Measurements from ENCODE around the gene NELL1. TPM values are rescaled to one million over a fixed set of nuclear protein-coding genes. Genes with fewer than 3 reads are reported as not detected.

NELL1 gene
- total and polyA plus RNA-seq, 7 experiments from 2014 or later, result not detected

DNA sequence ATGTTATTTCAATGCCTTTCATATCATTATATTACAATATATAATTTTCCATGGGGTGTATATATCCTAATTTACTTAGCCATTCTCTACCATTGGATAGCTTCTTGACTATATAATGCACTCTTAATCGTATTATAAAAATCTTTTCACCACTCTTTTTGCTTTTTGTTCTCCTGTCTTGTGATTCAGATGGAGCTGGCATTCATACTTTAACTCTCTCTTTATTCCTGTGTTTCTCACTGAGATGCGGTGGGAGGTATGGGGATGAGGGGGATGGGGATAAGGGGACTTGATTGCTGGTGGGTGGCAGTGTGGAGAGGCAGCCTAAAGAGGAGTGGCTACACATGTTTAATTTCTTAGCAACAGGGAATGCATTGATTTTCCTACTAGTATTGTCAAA is 105.9 kb downstream of the NELL1 start:
- ATAC-seq, result no peak
- Histone ChIP-seq H3K4me1 (ENCODE audit: control insufficient read depth in 2 of 2, insufficient read depth in 2 of 2, low read length in 2 of 2) (no peaks in the 10 kb centered on the region), H3K4me3 (ENCODE audit: low read length) (no peak overlapping the region), H3K27me3 (ENCODE audit: control insufficient read depth in 2 of 2, insufficient read depth in 2 of 2, low read length in 2 of 2) (no peaks in the 10 kb centered on the region), H3K36me3 (ENCODE audit: control insufficient read depth in 2 of 3, insufficient read depth in 3 of 3, low read length in 3 of 3) (no peaks in the 10 kb centered on the region), H3K27ac (ENCODE audit: low read depth, low read length) (no peak overlapping the region), H3K9me3 (ENCODE audit: control insufficient read depth in 2 of 3, low read length in 3 of 3) (no peaks in the 10 kb centered on the region)
- no peaks in the 10 kb centered on the region for H3K36me3 Mint-ChIP-seq
- H3K9me3 Mint-ChIP-seq, result peaks cover 0 to 9% (median 3%) of the 10 kb centered on the region in 11 donors
- no peak overlapping the region for H3K27ac Mint-ChIP-seq
- no peak for DNase-seq
- peaks cover 0 to 6% (median 0%) of the 10 kb centered on the region in 5 donors for H3K27me3 Mint-ChIP-seq
- ChIA-PET CTCF (interaction anchor here (0.7 kb wide), 1 partner anchor 18 kb away, joined by 3 read pairs; no protein-coding TSS in a partner anchor), POLR2A (no interaction called here)
- intact Hi-C loops (cut with micrococcal nuclease), result no loop called here
- H3K4me1 Mint-ChIP-seq, result no peaks in the 10 kb centered on the region
- no peak overlapping the region for H3K4me3 Mint-ChIP-seq

- intact Hi-C loops (cut with micrococcal nuclease), result no loop called here
- Mint-ChIP-seq H3K4me1 (no peaks in the 10 kb centered on the region), H3K27me3 (no peaks in the 10 kb centered on the region), H3K36me3 (no peaks in the 10 kb centered on the region), H3K4me3 (no peak overlapping the region), H3K9me3 (peaks cover 0 to 10% (median 4%) of the 10 kb centered on the region in 11 donors), H3K27ac (no peak overlapping the region)
- POLR2A ChIA-PET, result no interaction called here
- H3K4me3 ChIP-seq (ENCODE audit: low read length), result no peak overlapping the region
- H3K4me1 ChIP-seq (ENCODE audit: control insufficient read depth in 2 of 2, insufficient read depth in 2 of 2, low read length in 2 of 2), result no peaks in the 10 kb centered on the region
- H3K36me3 ChIP-seq (ENCODE audit: control insufficient read depth in 2 of 3, insufficient read depth in 3 of 3, low read length in 3 of 3), result no peaks in the 10 kb centered on the region
- H3K27me3 ChIP-seq (ENCODE audit: control insufficient read depth in 2 of 2, insufficient read depth in 2 of 2, low read length in 2 of 2), result no peaks in the 10 kb centered on the region
- ATAC-seq (no peak), DNase-seq (no peak)
- no peak overlapping the region for H3K27ac ChIP-seq (ENCODE audit: low read depth, low read length)
- no peaks in the 10 kb centered on the region for H3K9me3 ChIP-seq (ENCODE audit: control insufficient read depth in 2 of 3, low read length in 3 of 3)
- CTCF ChIA-PET, result no interaction called here
These were observed 113.4 kb downstream of the NELL1 start for GRCh38 chr11:20782775-20783174.

DNA sequence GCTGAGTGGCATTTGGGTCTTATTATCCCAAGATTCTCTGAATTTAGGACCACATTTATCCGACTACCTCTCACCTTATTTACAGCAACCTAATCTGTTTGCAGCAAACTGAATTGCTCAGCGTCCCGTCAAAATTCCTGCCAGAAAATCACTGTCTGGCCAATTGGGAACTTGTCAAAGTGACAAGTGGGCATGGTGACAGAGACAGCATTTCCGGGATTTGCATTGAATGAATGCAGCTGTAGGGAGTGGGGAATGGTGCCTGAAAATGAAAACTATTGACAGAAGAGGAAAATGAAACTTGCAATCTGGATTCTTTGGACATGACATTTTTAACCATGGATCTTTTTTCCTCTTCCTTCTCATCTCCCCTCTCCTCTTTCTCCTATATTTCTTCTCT is 113.8 kb downstream of the NELL1 start:
- H3K36me3 Mint-ChIP-seq, result no peaks in the 10 kb centered on the region
- ChIA-PET CTCF (interaction anchor here (0.7 kb wide), 1 partner anchor 37 kb away, joined by 3 read pairs; no protein-coding TSS in a partner anchor), POLR2A (no interaction called here)
- intact Hi-C loops (cut with micrococcal nuclease), result no loop called here
- H3K4me3 Mint-ChIP-seq, result no peak overlapping the region
- H3K36me3 ChIP-seq (ENCODE audit: control insufficient read depth in 2 of 3, insufficient read depth in 3 of 3, low read length in 3 of 3), result no peaks in the 10 kb centered on the region
- no peaks in the 10 kb centered on the region for H3K4me1 Mint-ChIP-seq
- ATAC-seq, result no peak
- H3K9me3 ChIP-seq (ENCODE audit: control insufficient read depth in 2 of 3, low read length in 3 of 3), result no peaks in the 10 kb centered on the region
- peaks cover 0 to 10% (median 4%) of the 10 kb centered on the region in 11 donors for H3K9me3 Mint-ChIP-seq
- no peaks in the 10 kb centered on the region for H3K27me3 ChIP-seq (ENCODE audit: control insufficient read depth in 2 of 2, insufficient read depth in 2 of 2, low read length in 2 of 2)
- H3K4me1 ChIP-seq (ENCODE audit: control insufficient read depth in 2 of 2, insufficient read depth in 2 of 2, low read length in 2 of 2), result no peaks in the 10 kb centered on the region
- H3K27me3 Mint-ChIP-seq, result no peaks in the 10 kb centered on the region
- H3K27ac Mint-ChIP-seq, result no peak overlapping the region
- no peak overlapping the region for H3K4me3 ChIP-seq (ENCODE audit: low read length)
- DNase-seq, result no peak
- H3K27ac ChIP-seq (ENCODE audit: low read depth, low read length), result no peak overlapping the region

GRCh38 chr11:20790622-20791021 is 121.2 kb downstream of the NELL1 start:
- CTCF ChIA-PET, result no interaction called here
- POLR2A ChIA-PET, result no interaction called here

GRCh38 chr11:20795005-20795404 is 125.6 kb downstream of the NELL1 start:
- POLR2A ChIA-PET, result no interaction called here
- ATAC-seq, result no peak
- H3K27ac Mint-ChIP-seq, result no peak overlapping the region
- CTCF ChIA-PET, result no interaction called here
- H3K27ac ChIP-seq (ENCODE audit: low read depth, low read length), result no peak overlapping the region
- no peaks in the 10 kb centered on the region for H3K9me3 ChIP-seq (ENCODE audit: control insufficient read depth in 2 of 3, low read length in 3 of 3)
- DNase-seq, result no peak
- H3K4me3 Mint-ChIP-seq, result no peak overlapping the region
- peaks cover 0 to 5% (median 0%) of the 10 kb centered on the region in 5 donors for H3K36me3 Mint-ChIP-seq
- no peak overlapping the region for H3K4me3 ChIP-seq (ENCODE audit: low read length)
- H3K27me3 Mint-ChIP-seq, result peaks cover 0 to 4% (median 0%) of the 10 kb centered on the region in 5 donors
- H3K27me3 ChIP-seq (ENCODE audit: control insufficient read depth in 2 of 2, insufficient read depth in 2 of 2, low read length in 2 of 2), result no peaks in the 10 kb centered on the region
- H3K4me1 Mint-ChIP-seq, result no peaks in the 10 kb centered on the region
- no peaks in the 10 kb centered on the region for H3K4me1 ChIP-seq (ENCODE audit: control insufficient read depth in 2 of 2, insufficient read depth in 2 of 2, low read length in 2 of 2)
- intact Hi-C loops (cut with micrococcal nuclease), result no loop called here
- H3K9me3 Mint-ChIP-seq, result peaks cover 0 to 11% (median 4%) of the 10 kb centered on the region in 11 donors
- no peaks in the 10 kb centered on the region for H3K36me3 ChIP-seq (ENCODE audit: control insufficient read depth in 2 of 3, insufficient read depth in 3 of 3, low read length in 3 of 3)

More at GRCh38 chr11:20790622-20791021, 121.2 kb downstream of the NELL1 start:
- no peak for DNase-seq
- no peak overlapping the region for H3K4me3 ChIP-seq (ENCODE audit: low read length)
- H3K36me3 ChIP-seq (ENCODE audit: control insufficient read depth in 2 of 3, insufficient read depth in 3 of 3, low read length in 3 of 3), result no peaks in the 10 kb centered on the region
- Mint-ChIP-seq H3K27ac (no peak overlapping the region), H3K27me3 (peaks cover 0 to 4% (median 0%) of the 10 kb centered on the region in 5 donors), H3K4me3 (no peak overlapping the region), H3K4me1 (no peaks in the 10 kb centered on the region), H3K36me3 (no peaks in the 10 kb centered on the region), H3K9me3 (peaks cover 0 to 4% (median 0%) of the 10 kb centered on the region in 11 donors)
- H3K4me1 ChIP-seq (ENCODE audit: control insufficient read depth in 2 of 2, insufficient read depth in 2 of 2, low read length in 2 of 2), result no peaks in the 10 kb centered on the region
- intact Hi-C loops (cut with micrococcal nuclease), result no loop called here
- H3K27me3 ChIP-seq (ENCODE audit: control insufficient read depth in 2 of 2, insufficient read depth in 2 of 2, low read length in 2 of 2), result no peaks in the 10 kb centered on the region
- H3K27ac ChIP-seq (ENCODE audit: low read depth, low read length), result no peak overlapping the region
- no peak for ATAC-seq
- no peaks in the 10 kb centered on the region for H3K9me3 ChIP-seq (ENCODE audit: control insufficient read depth in 2 of 3, low read length in 3 of 3)

GRCh38 chr11:20808328-20808727 is 138.9 kb downstream of the NELL1 start:
- ChIA-PET CTCF (no interaction called here), POLR2A (no interaction called here)
- H3K4me1 Mint-ChIP-seq, result no peaks in the 10 kb centered on the region
- ATAC-seq, result no peak
- H3K36me3 ChIP-seq (ENCODE audit: control insufficient read depth in 2 of 3, insufficient read depth in 3 of 3, low read length in 3 of 3), result no peaks in the 10 kb centered on the region
- intact Hi-C loops (cut with micrococcal nuclease), result no loop called here
- no peaks in the 10 kb centered on the region for H3K9me3 ChIP-seq (ENCODE audit: control insufficient read depth in 2 of 3, low read length in 3 of 3)
- peak overlapping the region in 1 of 9 donors; percentile 51 for H3K27ac Mint-ChIP-seq
- no peaks in the 10 kb centered on the region for H3K27me3 ChIP-seq (ENCODE audit: control insufficient read depth in 2 of 2, insufficient read depth in 2 of 2, low read length in 2 of 2)
- no peak for DNase-seq
- H3K4me3 ChIP-seq (ENCODE audit: low read length), result no peak overlapping the region
- H3K9me3 Mint-ChIP-seq, result peaks cover 4 to 41% (median 20%) of the 10 kb centered on the region in 11 donors
- no peak overlapping the region for H3K4me3 Mint-ChIP-seq
- no peak overlapping the region for H3K27ac ChIP-seq (ENCODE audit: low read depth, low read length)
- no peaks in the 10 kb centered on the region for H3K27me3 Mint-ChIP-seq
- no peaks in the 10 kb centered on the region for H3K36me3 Mint-ChIP-seq
- no peaks in the 10 kb centered on the region for H3K4me1 ChIP-seq (ENCODE audit: control insufficient read depth in 2 of 2, insufficient read depth in 2 of 2, low read length in 2 of 2)

DNA sequence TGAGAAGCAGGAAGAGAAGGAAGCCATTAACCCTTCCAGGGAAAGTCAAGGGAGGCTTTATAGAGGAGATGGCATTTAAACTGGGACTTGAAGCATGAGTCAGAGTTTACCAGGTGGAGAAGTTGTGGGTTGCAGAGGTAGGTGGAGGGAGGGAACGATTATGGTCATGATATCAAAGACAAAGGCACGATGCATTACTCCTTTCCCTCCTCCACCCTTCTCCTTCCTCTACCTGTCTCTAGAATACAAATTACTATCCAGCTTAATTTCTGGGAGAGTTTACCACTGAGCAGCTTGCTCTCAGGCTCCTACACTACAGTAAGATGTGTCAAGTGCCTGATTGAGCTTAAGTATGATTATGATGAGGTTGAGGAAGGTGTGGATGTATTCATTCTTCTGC is 151.7 kb downstream of the NELL1 start:
- Mint-ChIP-seq H3K27ac (no peak overlapping the region), H3K9me3 (peaks cover 1 to 20% (median 4%) of the 10 kb centered on the region in 11 donors), H3K4me1 (no peaks in the 10 kb centered on the region), H3K4me3 (peak overlapping the region in 1 of 10 donors; percentile 12), H3K36me3 (no peaks in the 10 kb centered on the region), H3K27me3 (peaks cover 0 to 4% (median 0%) of the 10 kb centered on the region in 5 donors)
- CTCF ChIA-PET, result no interaction called here
- Histone ChIP-seq H3K4me3 (ENCODE audit: low read length) (no peak overlapping the region), H3K27ac (ENCODE audit: low read depth, low read length) (no peak overlapping the region), H3K27me3 (ENCODE audit: control insufficient read depth in 2 of 2, insufficient read depth in 2 of 2, low read length in 2 of 2) (no peaks in the 10 kb centered on the region), H3K36me3 (ENCODE audit: control insufficient read depth in 2 of 3, insufficient read depth in 3 of 3, low read length in 3 of 3) (no peaks in the 10 kb centered on the region), H3K9me3 (ENCODE audit: control insufficient read depth in 2 of 3, low read length in 3 of 3) (no peaks in the 10 kb centered on the region), H3K4me1 (ENCODE audit: control insufficient read depth in 2 of 2, insufficient read depth in 2 of 2, low read length in 2 of 2) (no peaks in the 10 kb centered on the region)
- POLR2A ChIA-PET, result no interaction called here
- DNase-seq (no peak), ATAC-seq (no peak)
- intact Hi-C loops (cut with micrococcal nuclease), result no loop called here

Measured in naive thymus-derived CD4-positive, alpha-beta T cell (primary cell).